NT2/D1 (cell line): ENCODE results near the gene KRT83.

Experiments used
- DNase-seq: peaks from one replicate; pipeline ENCODE4 v3.0.0-alpha.2; 2011; ENCODE audit warnings: low read depth, low spot score
- H3K27me3 ChIP-seq: 2 replicates; pipeline ENCODE4 v1.6.0; 2011; ENCODE audit warnings: mild to moderate bottlenecking; ENCODE audit not compliant: insufficient read length, insufficient read depth
- H3K36me3 ChIP-seq: 2 replicates; pipeline ENCODE4 v1.6.1; 2011; ENCODE audit warnings: mild to moderate bottlenecking, low read length, mixed read lengths; ENCODE audit not compliant: insufficient read depth, insufficient read length
- H3K4me1 ChIP-seq: 2 replicates; pipeline ENCODE4 v1.5.1; 2011; ENCODE audit not compliant: insufficient read depth, insufficient read length
- H3K4me3 ChIP-seq: 2 replicates; pipeline ENCODE4 v1.5.1; 2011; ENCODE audit warnings: low read depth; ENCODE audit not compliant: insufficient read length
- H3K9ac ChIP-seq: 2 replicates; pipeline ENCODE4 v1.6.0; 2011; ENCODE audit warnings: low read depth; ENCODE audit not compliant: insufficient read length
- H3K9me3 ChIP-seq: 2 replicates; pipeline ENCODE4 v1.5.1; 2011; ENCODE audit warnings: mild to moderate bottlenecking, low read length; ENCODE audit not compliant: insufficient read depth
- SUZ12 ChIP-seq: IDR thresholded peaks from 2 replicates; pipeline ENCODE4 v1.6.1; 2011; ENCODE audit not compliant: insufficient read length, insufficient read depth; ENCODE audit errors: extremely low read depth
- YY1 ChIP-seq: IDR thresholded peaks from 2 replicates; pipeline ENCODE4 v1.6.1; 2011; ENCODE audit not compliant: insufficient read length, insufficient read depth
- ZNF274 ChIP-seq: IDR thresholded peaks from 2 replicates; pipeline ENCODE4 v1.6.1; 2011; ENCODE audit warnings: mild to moderate bottlenecking, low read depth, low read length

KRT83 gene

GRCh38 chr12:52313926-52314325, 7.3 kb downstream of the KRT83 start:
- no peaks in the 10 kb centered on the region for H3K9me3 ChIP-seq
- H3K4me1 ChIP-seq: peaks cover 3% of the 10 kb centered on the region
- DNase-seq: no peak
- peaks cover 29% of the 10 kb centered on the region for H3K27me3 ChIP-seq
- H3K4me3 ChIP-seq: no peak overlapping the region
- TF ChIP-seq SUZ12 (no peak), YY1 (no peak), ZNF274 (no peak)
- H3K36me3 ChIP-seq: no peaks in the 10 kb centered on the region
- no peak overlapping the region for H3K9ac ChIP-seq

GRCh38 chr12:52313461-52313860, 7.7 kb downstream of the KRT83 start:
- no peak for TF ChIP-seq SUZ12
- TF ChIP-seq YY1: no peak
- TF ChIP-seq ZNF274: no peak
- H3K4me1 ChIP-seq: peaks cover 2% of the 10 kb centered on the region
- H3K9ac ChIP-seq: no peak overlapping the region
- H3K27me3 ChIP-seq: peaks cover 32% of the 10 kb centered on the region
- H3K4me3 ChIP-seq: no peak overlapping the region
- H3K9me3 ChIP-seq: no peaks in the 10 kb centered on the region
- DNase-seq: no peak
- H3K36me3 ChIP-seq: no peaks in the 10 kb centered on the region

GRCh38 chr12:52312086-52312485, 9.1 kb downstream of the KRT83 start:
- H3K9me3 ChIP-seq: no peaks in the 10 kb centered on the region
- H3K4me1 ChIP-seq: peaks cover 2% of the 10 kb centered on the region
- TF ChIP-seq SUZ12: no peak
- no peak for TF ChIP-seq ZNF274
- TF ChIP-seq YY1: no peak
- no peak overlapping the region for H3K9ac ChIP-seq
- H3K36me3 ChIP-seq: no peaks in the 10 kb centered on the region
- peaks cover 45% of the 10 kb centered on the region for H3K27me3 ChIP-seq
- DNase-seq: no peak
- H3K4me3 ChIP-seq: no peak overlapping the region

GRCh38 chr12:52311285-52311648, 9.9 kb downstream of the KRT83 start:
- no peak for DNase-seq
- no peak overlapping the region for H3K9ac ChIP-seq
- H3K9me3 ChIP-seq: no peaks in the 10 kb centered on the region
- peaks cover 53% of the 10 kb centered on the region for H3K27me3 ChIP-seq
- H3K4me1 ChIP-seq: peaks cover 2% of the 10 kb centered on the region
- H3K36me3 ChIP-seq: no peaks in the 10 kb centered on the region
- TF ChIP-seq YY1: no peak
- no peak for TF ChIP-seq ZNF274
- TF ChIP-seq SUZ12: no peak
- no peak overlapping the region for H3K4me3 ChIP-seq

- Histone ChIP-seq H3K4me3 (no peak overlapping the region), H3K9me3 (no peaks in the 10 kb centered on the region), H3K9ac (no peak overlapping the region), H3K36me3 (no peaks in the 10 kb centered on the region), H3K4me1 (peaks cover 2% of the 10 kb centered on the region), H3K27me3 (peaks cover 53% of the 10 kb centered on the region)
- no peak for TF ChIP-seq YY1
- no peak for TF ChIP-seq SUZ12
- TF ChIP-seq ZNF274: no peak
- DNase-seq: no peak
These were observed 10.4 kb downstream of the KRT83 start for GRCh38 chr12:52310622-52311284.

GRCh38 chr12:52308806-52309425, 12.3 kb downstream of the KRT83 start:
- H3K4me1 ChIP-seq: peaks cover 9% of the 10 kb centered on the region
- no peak for DNase-seq
- peak overlapping the region; percentile 57 for H3K4me3 ChIP-seq
- peaks cover 53% of the 10 kb centered on the region for H3K27me3 ChIP-seq
- H3K9ac ChIP-seq: peak overlapping the region; percentile 88
- H3K9me3 ChIP-seq: no peaks in the 10 kb centered on the region
- H3K36me3 ChIP-seq: no peaks in the 10 kb centered on the region
- TF ChIP-seq ZNF274 (no peak), SUZ12 (no peak), YY1 (no peak)

GRCh38 chr12:52307836-52308805, 13.1 kb downstream of the KRT83 start:
- H3K4me3 ChIP-seq: peak overlapping the region; percentile 57
- TF ChIP-seq SUZ12 (no peak), YY1 (no peak)
- H3K9ac ChIP-seq: peak overlapping the region; percentile 88
- H3K9me3 ChIP-seq: no peaks in the 10 kb centered on the region
- peaks cover 50% of the 10 kb centered on the region for H3K27me3 ChIP-seq
- H3K36me3 ChIP-seq: no peaks in the 10 kb centered on the region
- peak; percentile 52 for DNase-seq
- peaks cover 9% of the 10 kb centered on the region for H3K4me1 ChIP-seq
